CD4-positive, alpha-beta T cell treated with Interleukin-15 for 1 hour (primary cell): ENCODE results near the gene SLCO4C1.
"Not testable (repeated sequence)": the region's sequence is repeated elsewhere in the genome, so short reads cannot be mapped to it uniquely, and the experiment has no call there.

Experiments
- DNase-seq: peaks from one replicate; pipeline ENCODE4 v3.0.0-alpha.2; 2020

The SLCO4C1 gene, protein sequence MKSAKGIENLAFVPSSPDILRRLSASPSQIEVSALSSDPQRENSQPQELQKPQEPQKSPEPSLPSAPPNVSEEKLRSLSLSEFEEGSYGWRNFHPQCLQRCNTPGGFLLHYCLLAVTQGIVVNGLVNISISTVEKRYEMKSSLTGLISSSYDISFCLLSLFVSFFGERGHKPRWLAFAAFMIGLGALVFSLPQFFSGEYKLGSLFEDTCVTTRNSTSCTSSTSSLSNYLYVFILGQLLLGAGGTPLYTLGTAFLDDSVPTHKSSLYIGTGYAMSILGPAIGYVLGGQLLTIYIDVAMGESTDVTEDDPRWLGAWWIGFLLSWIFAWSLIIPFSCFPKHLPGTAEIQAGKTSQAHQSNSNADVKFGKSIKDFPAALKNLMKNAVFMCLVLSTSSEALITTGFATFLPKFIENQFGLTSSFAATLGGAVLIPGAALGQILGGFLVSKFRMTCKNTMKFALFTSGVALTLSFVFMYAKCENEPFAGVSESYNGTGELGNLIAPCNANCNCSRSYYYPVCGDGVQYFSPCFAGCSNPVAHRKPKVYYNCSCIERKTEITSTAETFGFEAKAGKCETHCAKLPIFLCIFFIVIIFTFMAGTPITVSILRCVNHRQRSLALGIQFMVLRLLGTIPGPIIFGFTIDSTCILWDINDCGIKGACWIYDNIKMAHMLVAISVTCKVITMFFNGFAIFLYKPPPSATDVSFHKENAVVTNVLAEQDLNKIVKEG

DNA sequence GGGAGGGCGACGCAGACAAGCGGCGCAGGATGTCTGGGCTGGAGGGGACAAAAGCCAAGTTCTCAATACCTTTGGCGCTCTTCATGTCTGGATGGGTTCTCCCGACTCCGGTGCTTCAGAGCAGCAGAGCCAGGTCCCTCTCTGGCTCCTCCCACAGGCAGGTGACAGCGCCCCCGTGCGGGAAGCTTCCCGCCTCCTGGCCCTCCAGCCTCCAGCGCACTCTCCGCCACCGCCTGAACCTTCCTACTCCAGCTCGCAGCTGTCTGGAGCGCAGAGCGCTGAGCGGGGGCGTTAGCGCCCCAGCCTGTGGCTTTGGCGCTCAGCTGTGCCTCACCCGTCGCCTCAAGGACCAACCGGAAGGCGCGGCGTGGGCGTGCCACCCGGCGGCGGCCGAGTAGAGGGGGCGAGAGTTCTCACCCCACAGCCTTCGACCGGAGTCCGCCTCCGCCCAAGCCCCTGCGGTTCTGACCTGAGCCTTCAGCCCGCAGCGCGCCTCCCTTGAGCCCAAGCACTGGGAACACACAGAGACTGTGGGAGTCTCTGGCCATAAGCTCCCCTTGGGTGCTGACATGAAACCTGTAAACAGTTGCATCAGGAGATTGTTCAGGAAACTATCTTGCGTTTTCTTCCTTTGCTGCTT is at the start of gene SLCO4C1:
TSS of gene SLCO4C1 (minus strand) at position 107 of the 640 bp plus-strand sequence. CDS start at position 85, 22 bp downstream.
- peak; percentile 79 for DNase-seq

DNA sequence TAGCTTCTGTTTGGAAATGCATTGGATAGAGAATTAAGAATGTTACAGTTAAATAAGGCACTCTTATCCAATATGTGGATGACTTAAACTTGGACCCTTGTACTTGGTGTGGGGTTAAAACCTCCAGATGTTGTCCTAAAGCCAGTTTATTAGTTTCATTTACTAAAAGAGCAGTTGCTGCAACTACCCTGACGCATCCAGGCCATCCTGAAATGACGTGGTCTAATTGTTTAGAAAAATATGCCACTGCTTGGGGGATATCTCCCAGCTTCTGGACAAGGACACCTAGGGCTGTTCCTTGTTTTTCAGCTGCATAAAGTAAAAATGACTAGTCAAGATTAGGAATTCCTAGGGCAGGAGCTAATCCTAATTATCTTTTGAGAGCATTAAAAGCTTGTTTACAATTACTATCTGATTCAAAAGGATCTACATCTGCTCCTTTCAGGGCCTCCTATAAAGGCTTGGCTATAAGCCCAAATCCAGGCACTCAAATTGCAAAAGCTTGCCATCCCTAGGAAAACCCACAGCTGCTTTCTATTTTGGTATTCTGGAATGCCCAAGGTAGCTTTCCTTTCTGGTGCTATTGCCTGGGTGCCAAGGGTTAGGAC is 45.7 kb upstream of the SLCO4C1 start:
- DNase-seq: no peak

DNA sequence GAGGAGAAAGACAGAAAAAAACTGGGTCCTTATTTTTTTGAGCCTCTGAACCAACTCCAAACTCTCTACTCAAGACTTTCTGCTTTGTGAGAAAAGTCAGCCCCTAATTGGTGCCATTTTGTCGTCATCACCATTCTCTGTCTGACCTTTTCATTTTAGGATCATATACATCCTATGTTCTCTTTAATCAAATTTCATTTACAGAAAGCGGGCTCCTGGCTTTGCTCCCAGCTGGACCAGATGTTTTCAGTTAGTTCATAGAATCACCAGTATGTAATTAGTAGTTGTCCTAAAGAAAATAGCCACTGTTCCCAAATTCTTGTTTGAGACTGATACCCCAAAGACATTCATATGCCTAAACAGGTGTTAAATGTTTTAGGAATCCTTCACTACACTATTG is 28.6 kb upstream of the SLCO4C1 start:
- no peak for DNase-seq

DNA sequence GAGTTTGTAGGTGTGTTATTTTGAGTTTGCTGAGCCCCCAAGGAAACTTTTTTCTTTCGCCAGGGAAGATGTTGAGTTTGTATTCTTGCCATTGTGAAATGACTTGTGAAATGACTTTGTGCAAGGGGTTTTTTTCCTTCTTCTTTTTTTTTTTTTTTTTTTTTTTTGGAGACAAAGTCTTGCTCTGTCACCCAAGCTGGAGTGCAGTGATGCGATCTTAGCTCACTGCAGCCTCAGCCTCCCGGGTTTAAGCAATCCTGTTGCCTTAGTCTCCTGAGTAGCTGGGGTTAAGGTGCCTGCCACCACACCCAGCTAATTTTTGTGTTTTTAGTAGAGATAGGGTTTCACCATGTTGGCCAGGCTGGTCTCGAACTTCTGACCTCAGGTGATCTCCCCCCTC is 22.7 kb upstream of the SLCO4C1 start:
- DNase-seq: not testable (repeated sequence)

DNA sequence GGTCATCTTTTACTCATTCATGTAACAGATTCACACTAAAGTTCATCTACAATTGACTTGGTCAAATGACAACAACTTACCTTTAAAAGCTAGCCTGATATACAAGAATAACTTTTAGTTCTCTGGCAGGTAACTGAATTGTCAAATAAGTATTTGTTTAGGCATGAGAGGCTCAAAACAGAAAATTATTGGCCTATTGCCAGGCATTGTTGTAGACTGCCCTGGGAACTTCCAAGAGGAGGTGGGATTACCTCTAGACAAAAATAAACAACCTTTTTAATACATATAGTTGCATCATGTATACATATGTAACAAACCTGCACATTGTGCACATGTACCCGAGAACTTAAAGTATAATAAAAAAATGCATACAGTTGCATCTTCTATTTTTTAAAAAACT is 18.2 kb upstream of the SLCO4C1 start:
- no peak for DNase-seq

DNA sequence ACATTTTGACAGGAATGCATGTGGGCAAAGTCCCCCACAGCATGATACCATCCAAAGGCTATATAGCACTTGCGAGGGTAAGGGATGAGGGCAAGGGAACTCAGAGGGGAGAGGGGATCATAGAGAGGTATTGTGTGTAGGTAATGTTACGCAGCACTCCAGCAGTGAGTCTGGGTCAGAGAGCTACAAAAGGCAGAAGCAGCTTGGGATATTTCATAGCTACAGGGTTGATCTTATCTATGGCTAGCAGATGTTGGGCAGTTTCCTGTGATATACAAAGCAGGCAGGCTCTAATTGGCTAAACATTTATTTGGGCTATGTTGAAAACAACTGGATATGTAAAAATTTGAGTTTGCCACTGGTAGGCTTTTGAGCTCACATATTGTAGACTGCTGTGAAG is 17.8 kb upstream of the SLCO4C1 start:
- DNase-seq: no peak

DNA sequence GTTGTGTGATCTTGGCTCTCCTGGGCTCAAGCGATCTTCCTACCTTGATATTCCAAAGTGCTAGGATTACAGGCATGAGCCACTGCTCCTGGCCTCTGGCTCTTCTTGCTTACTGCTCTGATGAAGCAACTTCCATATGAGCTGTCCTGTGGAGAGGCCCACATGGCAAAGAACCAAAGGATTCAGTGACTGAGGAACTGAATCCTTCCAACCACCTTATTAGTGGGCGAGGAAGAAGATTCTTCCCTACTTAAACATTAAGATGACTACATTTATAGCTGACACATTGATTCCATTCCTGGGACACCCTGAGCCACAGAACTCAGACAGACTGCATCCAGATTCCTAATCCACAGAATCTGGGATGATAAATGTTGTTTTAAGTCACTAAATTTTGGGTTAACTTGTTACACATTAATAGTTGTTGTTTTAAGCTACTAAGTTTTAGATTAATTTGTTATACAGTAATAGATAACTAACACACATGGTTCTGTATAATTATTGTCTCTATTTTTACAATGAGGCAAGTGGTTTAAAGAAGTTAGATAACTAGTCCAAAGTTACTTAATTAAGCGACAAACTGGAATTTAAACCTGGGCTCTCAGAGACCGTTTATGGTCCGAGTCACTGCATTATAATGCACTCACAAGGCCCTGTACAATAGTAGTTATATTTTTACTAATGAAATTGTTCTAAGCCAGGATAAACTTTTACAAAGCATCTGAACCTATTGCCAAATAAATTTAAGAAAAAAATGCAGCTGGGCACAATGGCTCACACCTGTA is 16.7 kb upstream of the SLCO4C1 start:
- no peak for DNase-seq

DNA sequence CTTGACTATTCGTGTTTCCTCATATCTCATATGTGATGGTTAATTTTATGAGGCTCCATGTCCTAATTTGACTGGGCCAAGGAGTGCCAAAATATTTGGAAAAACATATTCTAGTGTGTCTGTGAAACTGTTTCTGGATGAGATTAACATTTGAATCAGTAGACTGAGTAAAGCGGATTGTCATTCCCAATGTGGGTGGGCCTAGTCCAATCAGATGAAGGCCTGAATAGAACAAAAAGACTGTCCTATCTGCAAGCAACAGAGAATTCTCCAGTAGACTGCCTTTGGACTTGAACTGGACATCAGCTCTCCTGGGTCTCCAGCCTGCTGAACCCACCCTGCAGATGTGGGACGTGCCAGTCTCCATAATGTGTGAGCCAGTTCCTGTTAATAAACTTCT is 13.5 kb upstream of the SLCO4C1 start:
- DNase-seq: no peak

DNA sequence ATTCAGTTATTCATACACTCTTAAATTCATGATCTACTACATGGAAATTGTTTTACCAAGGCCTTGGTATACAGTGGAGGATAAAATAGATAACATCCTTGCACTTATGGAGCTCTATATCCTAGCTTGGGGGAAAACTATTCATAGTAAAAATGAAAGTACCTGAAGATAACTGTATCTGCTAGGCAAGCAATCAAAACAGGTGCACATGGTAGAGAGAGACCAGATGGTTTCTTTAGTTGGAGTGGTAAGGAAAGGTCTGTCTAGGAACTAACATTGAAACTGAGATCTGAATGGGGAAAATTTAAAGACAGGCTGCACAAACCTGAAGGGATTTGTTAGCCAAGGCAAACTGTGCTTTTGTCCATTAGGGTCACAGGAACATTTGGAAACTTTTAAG is 11.1 kb upstream of the SLCO4C1 start:
- no peak for DNase-seq

DNA sequence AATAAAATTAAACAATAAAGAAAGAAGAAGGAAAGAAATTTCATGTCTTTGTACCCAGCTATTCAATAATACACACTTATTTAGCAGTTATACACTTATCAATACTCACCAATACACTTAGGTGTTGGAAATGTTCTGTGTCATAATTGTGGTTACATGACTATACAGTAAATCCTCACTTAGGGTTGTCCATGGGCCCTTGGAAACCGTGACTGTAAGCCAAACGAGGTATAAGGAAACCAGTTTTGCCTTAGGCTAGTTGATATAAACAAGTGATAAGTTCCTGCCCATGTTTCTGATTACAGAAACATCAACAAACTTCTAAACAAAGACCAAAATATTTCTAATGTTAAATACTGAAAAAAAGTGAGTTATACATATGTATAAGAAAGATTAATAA is 10.0 kb upstream of the SLCO4C1 start:
- no peak for DNase-seq

DNA sequence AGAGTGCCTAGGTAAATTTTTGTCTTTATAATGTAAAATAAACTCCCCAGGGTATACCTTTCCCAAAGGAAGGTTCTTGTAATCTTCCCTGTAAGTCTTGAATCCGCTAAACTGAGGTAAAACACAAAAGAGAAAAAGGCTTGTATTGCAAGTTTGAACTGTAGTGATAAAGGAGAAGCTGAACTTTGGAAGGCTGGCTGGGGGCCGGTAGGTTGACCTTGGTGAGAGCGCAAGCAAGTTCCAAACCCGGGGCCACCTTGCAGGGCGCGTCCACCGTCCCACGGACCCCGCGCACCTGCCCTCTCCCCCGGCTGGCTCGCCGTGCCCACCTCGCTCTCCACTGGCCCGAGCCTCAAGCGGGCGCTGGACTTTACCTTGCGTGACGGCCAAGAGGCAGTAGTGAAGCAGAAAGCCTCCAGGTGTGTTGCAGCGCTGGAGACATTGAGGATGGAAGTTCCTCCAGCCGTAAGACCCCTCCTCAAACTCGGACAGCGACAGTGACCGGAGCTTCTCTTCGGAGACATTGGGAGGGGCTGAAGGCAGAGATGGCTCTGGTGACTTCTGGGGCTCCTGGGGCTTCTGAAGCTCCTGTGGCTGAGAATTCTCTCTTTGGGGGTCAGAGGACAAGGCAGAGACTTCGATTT is 428 bp downstream of the SLCO4C1 start:
- no peak for DNase-seq

DNA sequence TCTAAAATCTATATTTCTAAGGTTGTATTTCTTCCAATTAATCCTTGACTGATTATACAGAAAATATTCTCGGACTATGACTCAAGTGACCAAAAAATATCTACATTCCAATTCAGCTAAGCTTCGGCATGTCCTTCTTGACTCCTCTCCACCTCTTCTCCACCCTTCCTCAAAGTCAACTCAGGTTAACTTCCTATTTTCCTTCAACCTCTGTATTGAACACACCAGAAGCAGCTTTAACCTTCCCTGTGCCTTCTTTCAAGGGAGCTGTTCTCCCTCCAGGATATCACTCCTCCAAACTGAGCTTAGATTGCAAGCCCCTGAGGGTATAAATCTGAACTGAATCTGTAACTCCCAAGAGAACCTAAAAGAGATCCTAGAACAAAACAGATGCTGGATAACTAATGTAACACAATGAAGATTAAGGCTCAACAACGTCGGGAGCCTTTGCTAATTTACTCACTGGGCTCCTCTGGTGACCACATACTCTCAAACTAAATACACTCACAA is 1.1 kb downstream of the SLCO4C1 start:
- DNase-seq: no peak

DNA sequence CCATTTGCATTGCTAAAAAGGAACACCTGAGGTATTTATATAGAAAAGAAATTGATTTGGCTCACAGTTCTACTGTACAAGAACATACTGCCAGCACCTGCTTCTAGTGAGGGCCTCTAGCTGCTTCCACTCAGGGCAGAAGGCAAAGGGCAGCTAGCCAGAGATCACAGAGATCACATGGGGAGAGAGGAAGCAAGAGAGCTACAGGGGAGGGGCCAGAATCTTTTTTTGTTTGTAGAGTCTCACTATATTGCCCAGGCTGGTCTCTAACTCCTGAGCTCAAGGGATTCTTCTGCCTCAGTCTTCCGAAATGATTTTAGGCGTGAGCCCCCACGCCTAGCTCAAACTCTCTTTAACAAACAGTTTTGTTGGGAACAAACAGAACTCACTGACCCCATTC is 6.1 kb downstream of the SLCO4C1 start:
- DNase-seq: no peak

DNA sequence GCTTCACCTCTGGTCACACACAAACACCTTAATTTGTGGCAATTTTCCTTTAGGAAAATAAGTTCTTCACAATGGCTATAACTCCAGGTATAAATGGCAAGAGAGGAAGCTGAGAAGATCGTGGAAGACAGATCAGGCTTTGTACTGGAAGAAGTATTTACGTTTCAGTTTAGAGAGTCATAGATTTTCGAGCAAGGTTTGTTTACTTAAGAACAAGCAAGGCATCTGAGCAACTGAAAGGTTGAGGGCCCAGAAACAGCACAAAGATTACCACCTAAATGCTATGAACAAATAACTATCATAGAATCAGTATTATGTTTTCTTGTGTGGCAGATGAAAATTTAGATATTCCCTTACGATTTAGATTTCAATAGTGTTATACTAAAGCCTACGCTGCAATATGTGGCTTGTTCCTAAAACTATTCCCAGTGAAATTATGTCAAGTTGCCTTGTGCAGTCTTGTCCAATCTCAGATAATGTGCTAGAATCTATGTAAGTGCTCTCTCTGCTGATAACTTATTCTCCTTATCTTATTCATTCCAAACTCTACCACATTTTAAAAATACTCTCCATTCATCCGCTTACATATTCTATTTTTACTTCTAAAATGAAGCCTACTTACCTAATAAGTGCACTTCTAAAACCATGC is 6.7 kb downstream of the SLCO4C1 start:
- no peak for DNase-seq

DNA sequence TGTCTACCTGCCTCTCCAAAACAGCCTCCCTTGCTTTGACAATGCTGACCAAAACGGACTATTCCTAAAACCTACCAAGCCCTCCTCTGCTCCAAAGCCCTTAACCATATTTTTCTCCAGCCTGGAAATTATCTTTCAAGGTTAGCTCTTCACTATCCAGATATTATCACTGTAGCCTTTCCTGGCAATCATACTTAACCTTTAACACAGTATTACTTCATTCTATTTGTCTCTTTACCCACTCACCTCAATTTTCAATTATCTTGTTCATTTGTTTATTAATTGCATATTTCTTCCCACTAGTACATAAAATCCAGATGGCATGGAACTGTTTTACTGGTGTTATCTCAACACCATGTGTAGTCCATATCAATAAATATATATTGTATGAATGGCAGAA is 7.5 kb downstream of the SLCO4C1 start:
- DNase-seq: no peak

DNA sequence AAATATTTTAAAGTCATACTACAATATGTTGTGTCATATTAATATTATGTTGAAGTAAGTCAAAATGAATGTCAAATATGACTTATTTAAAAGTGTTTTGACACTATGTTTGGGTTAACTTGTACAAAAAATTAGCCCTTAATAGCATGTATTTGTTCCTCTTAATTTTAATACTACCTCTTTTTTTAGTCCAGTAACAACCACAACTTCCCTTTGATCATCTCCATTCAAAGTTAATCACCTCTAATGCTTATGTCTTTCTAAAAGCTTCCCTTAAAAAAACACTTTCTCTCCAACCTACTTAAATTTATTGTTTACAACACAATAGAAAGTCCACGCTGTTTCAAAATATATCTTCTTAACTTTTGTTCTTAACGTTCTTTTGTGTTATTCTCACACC is 9.6 kb downstream of the SLCO4C1 start:
- DNase-seq: no peak

DNA sequence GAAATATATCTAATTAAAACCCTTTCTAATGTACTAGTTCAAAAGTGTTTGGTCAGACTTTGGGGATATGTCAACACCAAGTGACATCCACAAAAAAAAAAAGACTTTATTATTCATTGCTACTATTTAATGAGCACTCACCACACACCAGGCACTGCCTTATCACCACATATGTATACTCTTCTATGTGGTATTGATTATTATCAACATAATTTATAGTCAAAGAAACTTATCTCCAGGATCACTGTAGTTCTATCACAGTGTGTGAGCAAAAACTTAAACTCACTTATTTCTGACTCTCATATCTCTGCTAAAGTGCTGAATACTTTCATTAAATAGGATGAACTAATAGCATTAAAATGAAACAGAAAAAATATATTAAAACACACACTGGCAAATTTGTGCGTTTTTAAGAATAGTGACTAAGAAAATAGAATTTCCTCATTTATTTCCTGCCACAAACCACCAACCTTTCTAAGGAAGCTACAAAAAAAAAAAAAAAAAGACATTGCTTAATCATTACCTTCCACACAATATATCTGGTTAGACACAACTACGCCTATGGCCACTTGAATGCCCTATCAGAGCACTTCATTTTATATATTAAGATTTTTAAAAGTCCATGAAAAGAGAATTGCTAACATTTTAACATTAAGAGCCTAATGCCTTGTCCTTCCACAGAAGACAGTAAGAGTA is 12.8 kb downstream of the SLCO4C1 start:
- no peak for DNase-seq

DNA sequence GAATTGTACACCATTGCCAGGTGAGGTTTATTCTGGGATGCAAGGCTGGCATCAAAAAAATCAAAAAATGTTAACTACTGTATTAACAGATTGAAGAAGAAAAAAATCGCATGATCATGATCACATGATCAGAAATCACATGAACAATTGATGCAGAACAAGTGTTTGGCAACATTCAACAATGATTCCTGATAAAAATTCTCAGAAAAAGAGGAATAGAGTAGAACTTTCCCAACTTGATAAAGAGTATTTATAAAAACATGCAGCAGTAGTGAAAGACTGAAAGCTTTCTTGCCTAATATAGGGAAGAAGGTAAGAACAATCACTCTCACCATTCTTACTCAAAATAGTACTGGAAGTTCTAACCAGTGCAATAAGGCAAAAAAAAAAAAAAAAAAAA is 16.4 kb downstream of the SLCO4C1 start:
- DNase-seq: no peak

DNA sequence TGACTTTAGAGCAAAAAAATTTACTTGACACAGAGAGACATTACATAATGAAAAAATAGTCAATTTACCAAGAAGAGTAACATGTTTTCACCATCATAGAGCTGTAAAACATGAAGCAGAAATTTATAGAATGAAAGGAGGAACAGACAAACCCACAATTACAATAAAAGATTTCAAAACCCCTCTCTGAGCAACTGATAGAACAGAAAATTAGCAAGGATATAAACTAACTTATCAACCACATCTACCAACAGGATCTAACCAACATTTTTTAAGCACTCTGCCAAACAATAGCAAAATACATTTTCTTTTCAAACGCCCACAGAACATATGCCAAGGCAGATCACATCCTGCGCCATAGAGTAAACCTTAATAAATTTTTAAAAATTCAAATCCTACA is 17.9 kb downstream of the SLCO4C1 start:
- no peak for DNase-seq

DNA sequence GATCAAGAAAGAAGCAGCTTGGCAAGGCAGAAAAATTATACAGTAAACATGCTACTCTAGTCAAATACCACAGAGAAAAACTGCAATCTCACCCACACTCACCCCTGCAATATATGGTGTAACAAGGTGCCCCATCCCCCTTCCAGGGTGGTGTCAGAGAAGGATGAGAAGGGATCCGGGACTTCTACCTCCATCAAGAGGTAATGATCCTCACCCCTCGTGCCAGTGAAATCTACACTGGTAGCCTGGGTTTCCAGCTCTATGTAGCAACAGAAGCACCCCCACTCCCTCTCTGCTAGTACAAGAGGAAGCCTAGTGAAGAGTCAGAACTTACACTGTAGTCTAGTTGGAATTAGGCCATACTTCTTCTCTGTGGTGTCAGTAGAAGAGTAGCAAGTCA is 18.9 kb downstream of the SLCO4C1 start:
- no peak for DNase-seq

DNA sequence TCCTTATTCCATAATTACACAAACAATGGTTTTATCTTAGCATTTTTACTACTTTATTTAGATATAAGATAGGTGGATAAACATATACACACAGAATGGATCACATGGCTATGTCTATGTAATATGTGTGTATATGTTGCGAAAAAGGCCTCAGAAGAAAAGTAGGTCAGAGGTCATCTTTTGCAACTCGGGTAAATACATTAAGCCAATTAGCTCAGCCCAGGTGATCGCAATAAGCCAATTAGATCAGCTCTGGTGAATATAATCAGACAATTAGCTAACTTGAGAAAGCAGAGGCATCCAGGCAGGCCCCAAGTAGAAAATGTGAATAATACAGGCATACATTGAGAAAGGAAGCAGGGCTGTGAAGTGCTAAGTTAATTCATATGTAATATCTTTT is 24.3 kb downstream of the SLCO4C1 start:
- no peak for DNase-seq
